IMR-90 (cell line): ENCODE measurements around the gene OR2A12. TPM values are rescaled to one million over a fixed set of nuclear protein-coding genes. Genes with fewer than 3 reads are reported as not detected.

ENCODE experiments used
- ATAC-seq: fragments of 200-7000 bp; cut with Tn5 transposase; 2 replicates; pipeline ENCODE4 v1.9.1; 2020; ENCODE audit warnings: low read depth, mild to moderate bottlenecking, moderate library complexity
- BruUV-seq: library from RNA; stranded (reverse); fragments of 400-500 nt; replicated peaks from 2 replicates; lab custom pipeline; 2021; lab: Mats Ljungman, UMichigan
- CTCF ChIA-PET: fragments of 300-600 bp; formaldehyde crosslinking; extraction: SDS; loops from one replicate; lab custom pipeline; 2021; ENCODE audit warnings: antibody characterized with exemption; lab: Yijun Ruan, JAX
- POLR2A ChIA-PET: fragments of 300-600 bp; sonication (Branson Sonifier 250); formaldehyde crosslinking; loops from one replicate; lab custom pipeline; 2022; ENCODE audit warnings: antibody characterized with exemption; ENCODE audit not compliant: unreplicated experiment; lab: Charles Lee
- DNase-seq: peaks from one replicate; pipeline ENCODE4 v3.0.0; 2013
- H2AFZ ChIP-seq: replicated peaks from 2 replicates; pipeline ENCODE3; 2013; ENCODE audit warnings: low read length, mild to moderate bottlenecking; ENCODE audit not compliant: poor library complexity
- H2AK5ac ChIP-seq: 2 replicates; pipeline ENCODE4 v1.6.1; 2013; ENCODE audit warnings: low read depth, low read length, inconsistent platforms
- H2AK9ac ChIP-seq: replicated peaks from 2 replicates; pipeline ENCODE3; 2013; ENCODE audit warnings: mild to moderate bottlenecking, low read depth, low read length, moderate library complexity; ENCODE audit not compliant: poor library complexity
- H2BK120ac ChIP-seq: 2 replicates; pipeline ENCODE4 v1.6.1; 2013; ENCODE audit warnings: low read depth, low read length, inconsistent platforms
- H2BK15ac ChIP-seq: 3 replicates; pipeline ENCODE4 v1.6.1; 2013; ENCODE audit warnings: low read depth, low read length, inconsistent platforms
- H2BK20ac ChIP-seq: 2 replicates; pipeline ENCODE4 v1.6.1; 2013; ENCODE audit warnings: low read depth, mild to moderate bottlenecking, inconsistent platforms, low read length, moderate library complexity
- H2BK5ac ChIP-seq: 2 replicates; pipeline ENCODE4 v1.6.1; 2013; ENCODE audit warnings: mild to moderate bottlenecking, low read depth, low read length, inconsistent platforms; ENCODE audit not compliant: poor library complexity, severe bottlenecking
- H3K14ac ChIP-seq: replicated peaks from 2 replicates; pipeline ENCODE4 v1.6.1; 2013; ENCODE audit warnings: low read depth, low read length, inconsistent platforms
- H3K18ac ChIP-seq: 2 replicates; pipeline ENCODE4 v1.6.1; 2013; ENCODE audit warnings: low read depth, low read length, control low read depth
- H3K23ac ChIP-seq: 2 replicates; pipeline ENCODE4 v1.6.1; 2013; ENCODE audit warnings: low read depth, low read length, inconsistent platforms
- H3K27ac ChIP-seq: 2 replicates; pipeline ENCODE4 v1.5.1; 2013; ENCODE audit warnings: mild to moderate bottlenecking, control low read depth, low read length; ENCODE audit not compliant: insufficient read depth
- H3K27me3 ChIP-seq: 2 replicates; pipeline ENCODE4 v1.6.1; 2013; ENCODE audit warnings: low read length; ENCODE audit not compliant: control insufficient read depth, insufficient read depth
- H3K36me3 ChIP-seq: 2 replicates; pipeline ENCODE4 v1.6.1; 2013; ENCODE audit warnings: low read length, mixed read lengths; ENCODE audit not compliant: control insufficient read depth, insufficient read depth
- H3K4ac ChIP-seq: 2 replicates; pipeline ENCODE4 v1.6.1; 2013; ENCODE audit warnings: low read depth, low read length, inconsistent platforms
- H3K4me1 ChIP-seq: 2 replicates; pipeline ENCODE4 v1.6.1; 2013; ENCODE audit warnings: low read length, mixed read lengths; ENCODE audit not compliant: control insufficient read depth, insufficient read depth
- H3K4me2 ChIP-seq: 2 replicates; pipeline ENCODE4 v1.6.1; 2013; ENCODE audit warnings: low read depth, mild to moderate bottlenecking, control low read depth, low read length, moderate library complexity
- H3K4me3 ChIP-seq: 2 replicates; pipeline ENCODE4 v1.5.1; 2013; ENCODE audit warnings: low read depth, mild to moderate bottlenecking, control low read depth, low read length, moderate library complexity; ENCODE audit not compliant: insufficient read depth
- H3K56ac ChIP-seq: 2 replicates; pipeline ENCODE4 v1.6.1; 2013; ENCODE audit warnings: low read length, inconsistent platforms; ENCODE audit not compliant: insufficient read depth; ENCODE audit errors: extremely low read depth
- H3K79me1 ChIP-seq, 2 experiments: 2 replicates each; pipeline ENCODE4 v1.6.1; 2013; ENCODE audit warnings: low read length in 2 of 2, inconsistent platforms in 1 of 2, low read depth in 1 of 2
- H3K9ac ChIP-seq: 2 replicates; pipeline ENCODE4 v1.6.1; 2013; ENCODE audit warnings: low read depth, low read length, control low read depth
- H3K9me1 ChIP-seq: 2 replicates; pipeline ENCODE4 v1.6.1; 2013; ENCODE audit warnings: low read length, inconsistent platforms; ENCODE audit not compliant: insufficient read depth
- H3K9me3 ChIP-seq: 2 replicates; pipeline ENCODE4 v1.6.1; 2013; ENCODE audit warnings: low read length; ENCODE audit not compliant: control insufficient read depth, insufficient read depth
- H4K20me1 ChIP-seq: 2 replicates; pipeline ENCODE4 v1.6.1; 2013; ENCODE audit warnings: low read length, inconsistent platforms; ENCODE audit not compliant: insufficient read depth
- H4K5ac ChIP-seq: 2 replicates; pipeline ENCODE4 v1.6.1; 2013; ENCODE audit warnings: mild to moderate bottlenecking, low read depth, low read length, control low read depth
- H4K8ac ChIP-seq, 2 experiments: 2 replicates each; pipeline ENCODE4 v1.6.1; 2013; ENCODE audit warnings: low read depth in 2 of 2, low read length in 2 of 2, control low read depth in 1 of 2, inconsistent platforms in 1 of 2
- H4K91ac ChIP-seq: 2 replicates; pipeline ENCODE4 v1.6.1; 2013; ENCODE audit warnings: low read depth, low read length, inconsistent platforms; ENCODE audit not compliant: insufficient read depth
- CEBPB ChIP-seq: IDR thresholded peaks from 2 replicates; pipeline ENCODE4 v1.6.1; 2012; ENCODE audit warnings: low read depth, low read length, improper control_type of control experiment
- CHD1 ChIP-seq: IDR thresholded peaks from 2 replicates; pipeline ENCODE4 v1.6.1; 2012; ENCODE audit warnings: low read depth, low read length, improper control_type of control experiment
- CTCF ChIP-seq: conservative IDR thresholded peaks from 2 replicates; pipeline ENCODE4 v1.5.1; 2012; ENCODE audit warnings: mild to moderate bottlenecking, low read depth, low read length, improper control_type of control experiment
- ELK1 ChIP-seq: fragments of 150-350 bp; IDR thresholded peaks from 2 replicates; pipeline ENCODE4 v1.6.1; 2016; ENCODE audit warnings: low read depth, mild to moderate bottlenecking, low read length, moderate library complexity, borderline replicate concordance
- FOS ChIP-seq: fragments of 150-350 bp; IDR thresholded peaks from 2 replicates; pipeline ENCODE4 v1.6.1; 2016; ENCODE audit warnings: low read depth, low read length
- MAFK ChIP-seq: IDR thresholded peaks from 2 replicates; pipeline ENCODE4 v1.6.1; 2012; ENCODE audit warnings: low read depth, low read length, improper control_type of control experiment
- MAZ ChIP-seq: IDR thresholded peaks from 2 replicates; pipeline ENCODE4 v1.6.1; 2012; ENCODE audit warnings: low read depth, mild to moderate bottlenecking, low read length, improper control_type of control experiment, moderate library complexity, borderline replicate concordance
- MXI1 ChIP-seq: IDR thresholded peaks from 2 replicates; pipeline ENCODE4 v1.6.1; 2012; ENCODE audit warnings: low read depth, mild to moderate bottlenecking, low read length, moderate library complexity, borderline replicate concordance
- NFE2L2 ChIP-seq: fragments of 150-350 bp; IDR thresholded peaks from 2 replicates; pipeline ENCODE4 v1.6.1; 2016; ENCODE audit warnings: low read depth, mild to moderate bottlenecking, low read length
- POLR2A ChIP-seq: IDR thresholded peaks from 2 replicates; pipeline ENCODE4 v1.6.1; 2012; ENCODE audit warnings: mild to moderate bottlenecking, low read depth, low read length
- RAD21 ChIP-seq: IDR thresholded peaks from 2 replicates; pipeline ENCODE4 v1.6.1; 2012; ENCODE audit warnings: low read length, improper control_type of control experiment
- RCOR1 ChIP-seq: IDR thresholded peaks from 2 replicates; pipeline ENCODE4 v1.6.1; 2012; ENCODE audit warnings: mild to moderate bottlenecking, low read length, improper control_type of control experiment; ENCODE audit not compliant: insufficient replicate concordance
- RFX5 ChIP-seq: IDR thresholded peaks from 2 replicates; pipeline ENCODE4 v1.8.0; 2012; ENCODE audit warnings: low read depth, mild to moderate bottlenecking, low read length, moderate library complexity
- SMC3 ChIP-seq: fragments of 150-350 bp; IDR thresholded peaks from 2 replicates; pipeline ENCODE4 v1.6.1; 2016; ENCODE audit warnings: low read depth, mild to moderate bottlenecking, antibody characterized with exemption, low read length, moderate library complexity
- USF2 ChIP-seq: fragments of 150-350 bp; IDR thresholded peaks from 2 replicates; pipeline ENCODE4 v1.6.1; 2017; ENCODE audit warnings: mild to moderate bottlenecking, antibody characterized with exemption, low read length, low read depth
- WGBS, 2 experiments: methylation state at CpG; one replicate each; pipeline versions ENCODE4 v1.1.5 to v1.1.7; 2013; ENCODE audit warnings: missing lambda C conversion rate in 2 of 2; ENCODE audit not compliant: insufficient read length in 1 of 2; ENCODE audit errors: extremely low coverage in 2 of 2; 5-methylcytosine and 5-hydroxymethylcytosine counted together
- dilution Hi-C: fragments of 300-500 bp; cut with HindIII; formaldehyde crosslinking; loops from one replicate; pipeline ENCODE4 v1.14.3; 2018; ENCODE audit warnings: low sequenced_read_pairs; ENCODE audit not compliant: unreplicated experiment
- in situ Hi-C: fragments of 300-500 bp; cut with MboI; formaldehyde crosslinking; loops from 3 replicates; pipeline ENCODE4 v1.14.3; 2019; ENCODE audit warnings: low sequenced_read_pairs, inconsistent platforms, mixed read lengths
- intact Hi-C: fragments of 100-400 bp; cut with micrococcal nuclease; formaldehyde crosslinking; loops from 2 replicates; pipeline ENCODE4 v1.10.0; 2022
- polyA plus RNA-seq, 3 experiments: library from polyadenylated mRNA; depleted of rRNA; stranded (reverse); fragments of >200 nt; gene quantifications; 2 replicates each; pipeline ENCODE4 v1.2.3, GENCODE V29; 2012; ENCODE audit warnings: low replicate concordance in 1 of 3
- total RNA-seq: library from RNA; depleted of rRNA; stranded (reverse); fragments of >200 nt; gene quantifications from 2 replicates; pipeline ENCODE4 v1.2.3, GENCODE V29; 2012

Gene OR2A12
- total and polyA plus RNA-seq, 2 of the 4 experiments (the other 2 are of a cell fraction): not detected

DNA sequence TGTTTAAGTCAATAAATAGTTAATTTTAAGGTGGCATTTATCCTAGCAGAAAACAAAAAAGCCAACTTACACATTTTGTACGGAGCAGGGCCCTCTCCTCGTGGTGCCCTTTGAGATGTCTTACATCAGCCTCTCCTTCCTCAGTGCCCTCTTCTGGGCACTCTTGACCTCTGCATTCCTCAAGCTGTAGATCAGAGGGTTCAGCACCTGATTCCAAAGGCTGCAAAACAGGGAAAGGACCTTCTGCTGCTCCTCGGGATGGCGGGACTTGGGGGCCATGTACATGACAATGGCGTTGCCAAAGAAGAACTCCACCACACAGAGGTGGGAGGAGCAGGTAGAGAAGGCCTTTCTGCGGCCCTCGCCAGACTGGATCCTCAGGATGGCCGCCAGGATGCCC, 32.3 kb downstream of the OR2A12 start:
- H3K14ac ChIP-seq: no peak overlapping the region
- in situ Hi-C loops (no loop called here), dilution Hi-C loops (no loop called here), intact Hi-C loops (no loop called here)
- no peak overlapping the region for H3K18ac ChIP-seq
- H3K23ac ChIP-seq: no peak overlapping the region
- no peaks in the 10 kb centered on the region for H3K4me1 ChIP-seq
- H3K9ac ChIP-seq: no peak overlapping the region
- ChIA-PET POLR2A (no interaction called here), CTCF (no interaction called here)
- H2BK5ac ChIP-seq: no peak overlapping the region
- ATAC-seq (no peak), DNase-seq (no peak)
- BruUV-seq: no TSS peak
- H4K91ac ChIP-seq: no peak overlapping the region
- H3K4me2 ChIP-seq: no peak overlapping the region
- H3K4me3 ChIP-seq: no peak overlapping the region
- H3K9me3 ChIP-seq: no peaks in the 10 kb centered on the region
- H4K8ac ChIP-seq: no peak overlapping the region
- no peak overlapping the region for H2BK15ac ChIP-seq
- H4K20me1 ChIP-seq: no peaks in the 10 kb centered on the region
- H2AK5ac ChIP-seq: no peak overlapping the region
- H3K56ac ChIP-seq: no peak overlapping the region
- H2BK120ac ChIP-seq: no peak overlapping the region
- H3K9me1 ChIP-seq: no peaks in the 10 kb centered on the region
- no peak overlapping the region for H4K5ac ChIP-seq
- TF ChIP-seq USF2 (no peak), CTCF (no peak), ELK1 (no peak), CHD1 (no peak), RFX5 (no peak), MAFK (no peak), POLR2A (no peak), FOS (no peak), SMC3 (no peak), RAD21 (no peak), CEBPB (no peak), MXI1 (no peak), NFE2L2 (no peak), RCOR1 (no peak), MAZ (no peak)
- no peak overlapping the region for H2AFZ ChIP-seq
- H2BK20ac ChIP-seq: no peak overlapping the region
- 20% methylated on average over 1 of the region's 8 CpGs; no CpG with 5 or more reads in 1 of the 2 experiments for WGBS, 2 experiments
- no peak overlapping the region for H3K27ac ChIP-seq
- no peaks in the 10 kb centered on the region for H3K79me1 ChIP-seq
- H2AK9ac ChIP-seq: no peak overlapping the region
- H3K36me3 ChIP-seq: no peaks in the 10 kb centered on the region
- H3K4ac ChIP-seq: no peak overlapping the region
- H3K27me3 ChIP-seq: no peaks in the 10 kb centered on the region
